ENCODE results near the gene SUDS3.

Gene SUDS3

DNA sequence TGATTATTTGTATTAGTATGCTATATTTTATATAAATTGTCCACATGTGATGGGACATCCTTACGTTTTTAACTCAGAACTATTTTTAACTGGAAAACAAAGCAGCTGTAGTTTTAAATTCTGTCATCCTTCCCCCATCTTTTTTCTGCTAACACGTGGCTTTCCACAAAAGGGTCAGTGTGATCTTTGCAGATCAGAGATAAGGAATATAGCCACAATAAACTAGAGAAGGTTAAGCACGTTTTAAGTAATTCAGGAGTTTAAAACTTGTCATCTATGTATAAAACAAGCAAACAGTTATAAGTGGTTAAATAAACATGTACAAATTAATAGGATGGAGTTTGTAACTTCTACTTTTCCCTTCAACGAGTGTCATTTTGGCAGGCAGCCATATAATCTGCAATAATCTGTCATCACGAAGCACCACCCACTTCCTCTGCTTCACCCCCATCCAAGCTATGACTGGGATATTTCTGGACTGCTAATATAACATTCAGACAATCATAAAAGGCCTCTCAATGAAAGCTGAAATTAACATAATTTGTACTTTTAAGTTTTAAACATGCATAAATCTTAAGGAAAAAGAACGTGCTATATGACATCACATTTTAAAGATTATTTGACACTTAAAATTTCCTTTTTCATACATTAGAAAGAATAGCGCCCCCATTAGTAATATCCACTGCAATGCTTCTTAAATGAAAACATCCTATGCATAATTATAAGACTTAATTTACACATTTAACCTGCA, 18.9 kb upstream of the SUDS3 start:
- peak; percentile 43 for DNase-seq

DNA sequence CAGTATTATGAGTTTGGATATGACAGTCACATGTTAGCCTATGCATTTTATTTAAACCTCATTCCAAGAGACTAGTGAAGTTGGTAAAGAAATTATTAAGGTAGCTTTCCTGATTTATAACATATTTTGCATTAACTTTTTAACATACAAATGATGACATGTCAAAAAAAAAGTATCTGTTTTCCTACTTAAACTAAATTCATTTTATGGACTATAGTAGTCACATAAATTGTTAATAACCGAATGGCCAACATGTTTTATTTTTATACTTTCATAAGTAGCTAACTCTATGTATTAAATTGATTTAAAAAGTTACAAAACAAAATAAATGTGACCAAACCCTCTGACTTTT, 18.4 kb upstream of the SUDS3 start:
- DNase-seq, result no peak

DNA sequence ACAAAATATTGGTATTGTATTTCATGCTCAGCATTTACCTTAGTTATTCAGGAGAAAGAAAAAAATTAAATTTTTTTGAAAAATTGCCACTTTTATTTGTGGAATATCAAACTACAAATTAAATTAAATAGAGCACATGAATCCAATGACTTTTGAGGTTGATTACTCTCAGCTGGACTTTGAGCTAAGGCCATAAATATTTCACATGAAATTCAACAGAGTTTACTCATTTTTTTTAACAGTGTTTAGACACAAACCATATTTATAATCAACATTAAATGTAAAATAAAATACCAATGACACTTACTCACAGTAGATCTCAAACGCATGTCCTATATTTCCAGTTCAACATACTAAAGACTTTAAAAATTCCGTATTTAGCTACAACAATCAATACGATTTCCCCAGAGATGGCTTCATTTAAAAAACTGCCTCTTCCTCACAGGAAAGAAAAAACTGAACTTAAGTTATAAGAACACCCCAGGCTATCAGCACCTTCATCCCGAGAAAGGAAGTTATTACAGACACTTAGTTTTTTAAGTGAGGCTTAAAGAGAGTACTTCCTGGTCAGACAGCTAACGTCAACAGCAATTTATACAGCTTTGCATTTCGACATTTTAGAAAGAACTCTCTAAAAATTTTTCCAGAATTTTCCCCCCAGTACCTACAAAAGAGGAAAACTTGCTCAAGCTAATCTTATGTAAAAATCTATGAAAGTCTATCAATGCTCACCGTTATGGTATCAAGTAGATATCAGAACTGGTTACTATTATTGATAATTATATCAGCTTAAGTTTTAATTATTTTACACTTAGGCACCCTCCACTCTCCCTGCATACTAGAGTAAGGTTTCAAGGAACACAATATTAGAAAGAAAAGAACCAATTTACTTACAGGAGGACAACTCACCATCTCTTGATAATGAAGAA, 17.5 kb upstream of the SUDS3 start:
- no peak for DNase-seq

DNA sequence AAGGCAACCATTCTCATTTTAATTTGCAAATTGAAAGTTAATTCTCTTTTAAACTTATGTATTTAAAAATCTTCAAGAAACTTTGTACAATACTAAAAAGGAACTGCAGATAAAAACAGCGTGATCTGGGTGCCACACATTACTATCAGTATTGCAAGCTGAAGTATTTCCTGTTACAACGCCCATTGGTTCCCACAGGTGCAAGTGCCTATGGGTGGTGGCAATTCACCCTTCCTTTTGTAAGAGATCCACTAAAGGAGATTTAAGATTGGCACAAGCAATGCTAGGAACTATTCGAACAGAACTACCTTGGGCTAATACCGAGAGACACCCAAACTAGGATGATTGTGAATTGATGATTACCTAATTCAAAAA, 16.8 kb upstream of the SUDS3 start:
- DNase-seq, result no peak

DNA sequence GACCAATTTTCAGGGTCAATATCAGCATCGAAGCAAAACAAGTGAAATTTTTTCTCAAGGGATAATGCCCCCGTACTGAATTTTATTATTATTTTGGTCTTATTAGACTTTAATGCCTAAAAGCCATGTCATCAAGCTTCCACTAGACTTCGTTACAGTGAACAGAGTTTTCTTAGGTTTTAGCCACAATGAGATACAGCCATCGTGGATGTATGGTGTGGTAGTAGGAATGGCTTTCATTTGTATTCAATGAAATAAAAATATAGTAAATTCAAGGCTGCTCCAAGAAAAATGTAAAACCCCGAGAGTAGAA, 15.3 kb upstream of the SUDS3 start:
- DNase-seq, result no peak

DNA sequence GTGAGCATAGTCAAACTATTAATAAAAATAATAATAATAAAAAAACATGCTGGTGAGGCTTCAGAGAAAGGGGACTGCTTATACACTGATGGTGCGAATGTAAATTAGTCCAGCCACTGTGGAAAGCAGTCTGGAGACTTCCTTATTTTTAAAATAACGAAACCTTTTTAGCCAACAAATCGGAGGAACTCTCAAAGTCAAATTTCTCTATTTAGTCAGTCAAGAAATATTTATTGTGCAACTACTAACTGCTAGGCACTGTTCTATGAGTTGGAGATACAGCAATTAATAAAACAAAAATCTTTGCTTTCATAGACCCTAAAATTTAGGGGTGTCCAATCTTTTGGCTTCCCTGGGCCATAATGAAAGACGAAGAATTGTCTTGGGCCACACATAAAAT, 14.5 kb upstream of the SUDS3 start:
- no peak for DNase-seq

DNA sequence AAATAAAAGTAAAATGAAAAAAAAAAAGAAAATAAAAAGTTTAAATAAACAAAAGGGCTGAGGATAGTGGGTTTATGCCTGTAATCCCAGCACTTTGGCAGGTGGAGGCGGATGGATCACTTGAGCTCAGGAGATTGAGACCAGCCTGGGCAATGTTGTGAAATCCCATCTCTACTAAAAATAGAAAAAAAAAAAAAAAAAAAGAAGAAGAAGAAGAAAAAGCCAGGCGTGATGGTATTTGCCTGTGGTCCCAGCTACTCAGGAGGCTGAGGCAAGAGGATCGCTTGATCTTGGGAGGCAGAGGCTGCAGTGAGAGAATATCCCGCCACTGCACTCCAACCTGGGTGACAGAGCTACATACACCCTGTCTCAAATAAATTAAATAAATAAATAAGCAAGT, 7.5 kb upstream of the SUDS3 start:
- DNase-seq, result no peak

DNA sequence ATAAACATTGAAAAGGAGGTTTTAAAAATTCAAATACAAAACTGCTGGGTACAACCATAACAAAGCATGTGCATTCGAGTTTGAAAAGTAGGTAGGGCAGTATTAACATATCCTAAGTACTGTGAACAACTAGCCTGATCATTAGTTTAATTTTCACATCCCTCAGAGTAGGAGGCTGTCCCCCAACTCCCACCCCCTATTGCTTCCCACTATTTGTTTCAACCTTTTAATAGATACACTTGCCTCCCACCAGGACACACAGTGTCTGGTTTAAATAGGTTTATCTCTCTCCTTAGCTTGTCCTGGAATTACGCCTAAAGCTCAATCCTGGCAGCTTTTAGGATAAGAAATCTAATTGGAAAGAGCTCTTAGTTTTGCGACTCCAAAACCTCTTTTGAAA, 5.8 kb upstream of the SUDS3 start:
- DNase-seq, result no peak

DNA sequence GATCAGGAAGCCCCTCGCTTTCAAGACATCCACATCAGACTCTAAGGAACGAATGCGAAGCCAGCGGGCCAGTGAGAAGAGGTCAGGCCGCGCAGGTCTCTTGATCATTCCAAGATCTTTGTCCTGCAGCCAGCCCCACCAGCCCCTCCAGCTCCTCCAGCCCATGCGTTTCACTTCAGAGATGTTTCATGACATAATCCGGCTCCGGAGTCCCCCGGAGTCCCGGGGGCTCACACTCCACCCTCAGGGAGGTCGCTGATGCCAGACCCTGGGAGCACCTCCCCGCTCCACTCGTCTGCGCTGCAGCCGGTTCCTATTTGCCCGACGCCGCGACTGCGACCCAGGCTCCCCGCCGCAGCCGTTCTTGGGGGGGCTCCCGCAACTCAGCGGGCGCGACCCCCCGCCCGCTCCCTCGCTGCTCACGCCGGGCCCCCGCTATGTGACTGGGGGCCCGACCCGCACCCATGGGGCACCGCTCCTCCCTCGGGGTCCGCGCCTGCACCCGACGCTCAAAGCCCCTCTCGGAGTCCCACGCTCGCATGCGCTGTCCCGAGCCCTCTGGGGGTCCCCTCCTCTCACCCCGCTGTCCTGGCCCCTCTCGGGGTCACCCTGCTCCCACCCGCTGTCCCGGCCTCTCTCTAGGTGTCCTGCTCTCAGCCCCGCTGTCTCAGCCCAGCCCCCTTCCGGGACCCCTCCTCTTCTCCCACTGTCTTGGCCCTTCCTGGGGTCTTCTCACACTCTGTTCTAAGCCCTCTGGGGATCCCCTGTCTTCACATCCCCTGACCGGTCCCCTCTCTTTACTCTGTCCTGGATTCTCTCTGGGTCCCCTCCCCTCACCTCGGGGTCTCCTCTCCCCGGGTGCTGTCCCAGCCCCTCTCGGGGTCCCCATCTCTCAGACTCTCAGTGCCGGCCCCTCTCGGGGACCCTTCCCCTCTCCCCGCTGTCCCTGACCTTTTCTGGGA, 4.8 kb upstream of the SUDS3 start:
- DNase-seq, result peak; percentile 17

DNA sequence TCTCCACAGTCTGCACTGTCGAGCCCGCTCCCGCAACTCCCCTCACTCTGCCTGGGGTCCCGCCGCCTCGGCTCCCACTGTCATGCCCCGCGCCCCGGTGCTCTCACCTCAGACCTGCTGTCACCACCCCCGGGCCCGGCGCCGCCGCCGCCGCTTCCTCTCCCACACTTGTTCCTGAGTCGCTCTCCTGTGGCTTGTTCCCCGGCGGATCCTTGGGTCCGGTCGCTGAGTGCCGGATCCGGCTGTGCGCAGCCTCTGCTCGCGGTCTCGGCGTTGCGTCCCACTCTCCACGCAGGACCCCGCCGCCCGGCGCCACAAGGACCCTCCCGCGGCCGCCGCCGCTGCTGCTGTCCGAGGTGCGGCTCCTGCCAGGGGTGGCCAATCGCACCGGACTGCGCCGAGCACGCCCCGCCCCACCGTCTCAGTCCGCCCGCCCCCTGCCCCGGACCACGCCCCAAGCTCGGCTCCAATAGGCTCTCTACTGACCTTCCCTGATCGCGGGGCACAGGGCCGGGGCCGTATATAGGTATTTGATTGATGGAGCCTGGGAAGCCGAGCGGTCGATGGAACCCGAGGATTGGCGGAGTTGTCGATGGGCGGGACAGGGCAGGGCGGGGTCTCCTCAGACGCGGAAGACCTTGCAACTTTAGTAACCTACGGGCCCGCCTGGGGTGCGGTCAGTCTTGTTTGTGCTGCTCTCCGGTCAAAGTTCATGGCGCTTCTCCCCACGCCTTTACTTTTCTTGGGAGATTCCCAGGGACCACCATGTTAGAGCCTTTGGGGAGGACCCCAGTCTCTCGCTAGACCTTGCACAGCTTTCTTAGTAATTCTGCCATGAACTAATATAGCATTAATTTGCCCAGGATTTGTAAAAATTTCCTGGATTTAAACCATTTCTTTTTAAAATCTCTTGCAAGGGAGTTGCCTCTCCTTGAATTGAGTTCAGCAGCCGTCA, 3.5 kb upstream of the SUDS3 start, which contains the start of gene TAOK3:
TSS of gene TAOK3 (minus strand) at position 367 of the 955 bp plus-strand sequence. CDS start 117,340 bp downstream, outside the sequence.
- peak; percentile 96 for DNase-seq

DNA sequence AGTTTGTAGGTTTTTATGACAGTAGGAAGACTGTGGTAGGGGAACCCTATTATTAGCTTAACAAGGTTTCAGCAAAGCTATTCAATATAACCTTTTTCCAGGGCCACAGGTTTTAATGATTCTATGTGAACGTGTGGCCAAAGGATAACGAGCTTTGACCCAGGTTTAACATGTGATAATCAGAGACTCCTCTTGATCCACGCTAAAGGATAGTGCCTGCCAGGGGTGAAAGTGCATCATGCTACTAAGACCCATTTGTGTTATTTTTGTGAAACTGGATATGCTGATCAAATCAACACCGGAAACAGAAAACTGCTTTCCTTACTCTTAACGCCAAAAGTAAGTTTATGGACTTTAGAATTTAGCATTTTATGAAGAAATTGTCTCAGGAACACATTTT, 2.7 kb upstream of the SUDS3 start:
- DNase-seq, result no peak

DNA sequence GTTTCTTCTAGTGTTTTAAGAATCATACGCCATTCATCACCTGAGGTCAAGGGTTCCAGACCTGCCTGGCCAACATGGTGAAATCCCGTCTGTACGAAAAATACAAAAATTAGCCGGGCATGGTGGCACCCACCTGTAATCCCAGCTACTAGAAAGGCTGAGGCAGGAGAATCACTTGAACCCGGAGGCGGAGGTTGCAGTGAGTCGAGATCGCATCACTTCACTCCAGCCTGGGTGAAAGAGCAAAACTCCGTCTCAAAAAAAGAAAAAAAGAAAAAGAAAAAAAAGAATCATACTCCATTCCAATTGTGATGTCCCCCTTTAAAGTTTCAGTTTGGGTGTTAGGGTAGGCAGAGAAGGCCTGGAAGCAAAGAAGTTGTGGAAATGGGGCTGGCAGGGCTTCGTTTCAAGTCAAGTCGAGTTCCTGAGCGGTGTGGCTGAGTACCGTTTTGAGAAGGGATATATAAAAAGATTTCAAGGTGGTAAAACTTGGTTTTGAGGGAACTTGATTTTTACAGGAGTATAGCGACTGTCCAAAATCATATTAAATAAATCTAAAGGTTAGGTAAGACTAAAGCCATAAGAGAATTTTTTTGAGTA, 2.1 kb upstream of the SUDS3 start:
- no peak for DNase-seq

DNA sequence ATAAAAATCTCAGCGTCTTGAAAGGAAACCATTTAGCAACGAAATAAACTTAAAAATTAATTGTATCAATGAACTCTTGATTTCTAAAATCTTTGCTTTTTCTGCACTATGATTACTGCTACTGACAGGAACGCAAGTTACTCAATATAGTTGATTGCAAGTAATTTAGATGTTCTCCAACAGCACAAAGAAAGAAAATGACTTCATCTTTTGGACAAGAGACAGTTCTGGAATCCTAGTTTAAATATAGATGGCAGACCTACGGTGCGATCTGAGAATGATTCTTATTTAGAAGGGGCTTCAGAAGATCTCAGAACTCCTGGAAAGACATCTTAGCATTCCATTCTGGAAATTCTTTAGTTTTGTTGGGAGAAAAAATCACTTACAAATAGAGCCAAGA, 1.4 kb upstream of the SUDS3 start:
- DNase-seq, result no peak

DNA sequence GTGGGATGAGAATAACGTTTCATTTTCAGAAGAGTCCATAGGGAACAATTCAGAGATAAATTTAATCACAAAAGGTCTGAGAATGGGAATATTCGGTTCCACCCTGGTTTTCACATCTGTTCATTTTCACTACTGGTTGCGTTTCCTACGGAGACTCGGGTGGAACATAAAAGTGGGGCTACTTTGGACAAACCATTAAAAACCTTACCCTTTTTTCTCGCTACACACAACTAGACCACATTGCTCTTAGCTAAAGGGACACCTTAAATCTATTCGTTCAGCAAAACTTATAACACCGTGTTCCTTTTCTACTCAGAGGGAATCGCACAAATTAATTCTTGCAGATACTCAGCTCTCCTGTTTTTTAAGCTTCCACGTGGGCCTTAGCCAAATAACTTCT, 1.0 kb upstream of the SUDS3 start:
- no peak for DNase-seq

DNA sequence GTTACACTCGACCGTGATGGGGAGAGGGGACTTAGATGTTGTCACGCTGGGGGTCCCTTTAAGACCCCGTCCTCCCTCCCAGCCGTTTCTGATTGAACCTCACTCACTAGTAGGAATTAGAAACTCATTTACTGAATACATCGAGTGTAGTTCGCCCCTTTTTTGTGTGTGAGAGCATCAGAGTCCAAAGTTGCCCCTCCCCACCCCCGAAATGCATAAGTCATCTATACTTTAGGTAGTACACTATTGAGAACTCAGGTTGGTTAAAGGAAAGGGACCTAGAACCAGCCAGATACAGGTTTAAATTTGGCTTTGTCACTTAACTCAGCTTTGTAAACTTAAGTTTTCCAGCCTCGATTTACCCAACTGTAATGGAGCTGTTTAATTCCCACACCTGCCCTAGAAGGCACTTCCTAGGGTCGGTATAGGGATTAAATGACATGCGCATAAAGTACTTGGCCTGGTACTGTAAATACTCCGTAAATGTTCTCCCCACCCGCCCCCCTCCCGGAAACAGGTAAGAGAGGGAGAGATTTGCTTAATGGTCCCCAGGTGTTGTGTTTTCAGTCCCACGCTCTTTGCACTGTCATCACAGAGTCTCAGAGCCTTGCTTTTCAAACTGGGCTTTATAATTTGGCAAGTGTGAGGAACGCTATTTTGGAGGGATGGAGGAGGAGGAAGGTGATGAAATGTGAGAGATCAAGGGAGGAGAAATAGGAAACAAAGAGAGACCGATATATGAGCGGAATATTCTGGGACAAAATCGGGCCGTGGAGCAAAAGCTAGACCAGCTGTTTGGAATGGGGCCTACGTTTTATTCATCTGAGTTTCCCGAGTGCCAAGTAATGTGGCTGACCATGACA, 897 bp downstream of the SUDS3 start:
- peak; percentile 13 for DNase-seq

DNA sequence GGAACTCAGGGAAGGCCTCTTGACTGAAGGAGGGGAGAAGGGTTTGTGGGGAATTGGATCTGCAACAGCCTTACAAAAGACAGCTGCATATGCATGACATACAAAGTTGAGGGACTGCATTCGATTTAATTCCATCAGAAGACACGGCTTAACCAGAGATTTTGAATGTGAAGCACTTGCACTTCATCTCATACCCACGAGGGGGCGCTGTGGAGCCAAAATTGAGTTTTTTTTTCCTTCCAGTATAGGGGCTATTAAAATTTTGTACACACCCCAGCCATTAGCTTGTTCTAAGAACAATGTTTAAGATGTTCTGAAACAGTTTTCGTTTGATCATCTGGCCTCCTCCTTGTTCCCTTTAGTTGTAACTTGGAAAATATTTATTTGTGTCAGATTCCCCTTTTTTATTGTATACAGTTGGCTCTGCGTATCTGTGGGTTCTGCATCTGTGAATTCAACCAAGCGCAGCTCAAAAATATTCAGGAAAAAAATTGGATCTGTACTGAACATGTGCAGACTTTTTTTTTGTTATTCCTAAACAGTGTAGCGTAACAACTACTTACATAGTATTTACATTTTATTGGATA, 1.6 kb downstream of the SUDS3 start:
- DNase-seq, result peak; percentile 72

DNA sequence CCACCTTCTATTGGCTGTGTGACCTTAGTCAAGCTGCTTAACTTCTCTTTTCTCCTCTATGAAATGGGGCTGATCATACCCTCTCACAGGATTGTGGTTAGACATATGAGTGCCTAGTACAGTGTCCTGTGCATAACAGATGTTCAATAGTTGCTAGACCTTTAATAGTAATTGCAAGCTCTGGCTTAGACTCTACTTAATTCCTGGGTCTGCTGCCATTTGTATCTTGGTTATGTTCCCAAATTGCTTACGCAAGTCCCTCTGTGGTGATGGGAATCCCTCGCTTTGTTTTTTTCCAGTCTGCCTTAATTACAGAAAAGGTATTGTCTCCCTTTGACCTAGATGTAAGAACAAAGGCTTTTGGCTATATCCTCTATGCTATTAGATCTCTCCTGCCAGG, 15.1 kb downstream of the SUDS3 start:
- no peak for DNase-seq

DNA sequence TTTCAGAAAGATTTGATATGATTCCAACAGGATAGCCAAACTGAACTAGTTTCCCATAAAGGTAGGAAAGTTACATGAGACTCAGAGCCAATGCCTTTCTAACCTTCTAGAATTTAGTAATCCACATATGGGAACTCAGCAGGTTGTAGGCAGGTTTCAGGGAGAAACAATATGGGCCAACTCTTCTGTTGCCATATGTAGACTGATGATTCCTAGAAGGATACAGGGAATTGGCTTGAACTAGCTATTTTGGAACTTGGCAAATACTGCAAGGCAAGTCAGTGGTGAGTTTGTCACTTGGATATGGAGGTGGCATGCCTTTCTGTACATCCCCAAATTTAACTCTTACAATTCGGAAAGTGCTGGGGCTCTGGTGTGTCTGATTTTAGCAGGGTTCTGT, 15.5 kb downstream of the SUDS3 start:
- no peak for DNase-seq

DNA sequence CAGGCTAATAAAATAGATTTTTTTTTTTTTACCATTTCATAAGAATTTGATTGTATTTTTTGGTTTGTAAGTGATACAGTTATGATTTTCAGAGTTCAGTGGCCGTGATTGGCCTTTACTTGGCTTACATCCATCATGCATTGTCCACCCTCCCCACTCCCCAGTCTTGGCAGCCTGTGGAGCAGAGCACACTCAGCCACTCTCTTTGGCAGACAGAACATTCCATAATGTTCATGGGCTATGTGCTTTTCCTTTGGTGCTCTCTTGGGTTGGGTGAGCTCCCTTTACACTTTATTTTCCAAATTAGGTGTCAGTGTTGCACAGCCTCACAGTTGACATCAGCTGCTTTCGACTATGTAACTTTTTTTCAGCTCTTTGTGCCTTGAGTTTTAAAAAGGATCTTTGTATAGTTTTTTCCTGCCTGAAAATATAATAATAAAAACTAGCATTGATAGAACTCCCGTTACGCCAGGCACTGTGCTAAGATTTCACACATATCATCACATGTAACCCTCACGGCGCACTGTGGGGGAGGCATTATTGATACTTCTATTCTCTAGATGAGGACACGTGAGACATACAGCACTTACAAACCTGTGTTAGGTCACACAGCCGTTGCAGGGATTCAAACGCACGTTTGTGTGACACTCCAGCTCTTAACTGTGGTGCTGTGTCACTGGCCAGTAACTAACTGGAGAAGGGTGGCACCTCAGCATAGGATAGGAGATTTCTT, 21.5 kb downstream of the SUDS3 start:
- no peak for DNase-seq

DNA sequence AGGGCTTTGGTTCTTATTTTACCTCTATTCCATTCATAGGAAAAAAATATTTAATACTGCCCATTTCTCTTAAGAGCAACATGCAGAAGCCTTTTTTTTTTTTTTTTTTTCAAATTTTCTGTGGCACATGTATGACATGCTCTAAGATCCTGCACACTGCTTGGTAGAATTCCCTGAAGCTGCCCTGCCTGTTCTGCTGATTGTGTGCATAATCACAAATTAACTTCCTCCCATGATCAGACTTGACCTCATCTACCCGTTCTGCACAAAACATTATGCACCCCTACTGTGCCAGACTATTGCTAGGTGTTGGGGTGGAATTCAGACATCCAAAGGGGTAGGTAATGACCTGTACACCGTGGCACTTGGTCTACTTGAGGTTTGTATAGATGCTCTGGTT, 22.2 kb downstream of the SUDS3 start:
- DNase-seq, result no peak

Data from activated naive CD4-positive, alpha-beta T cell treated with anti-CD3 and anti-CD28 coated beads, Interleukin-2, amount 50 U/mL, for 16 hours (primary cell).